WTC11 (cell line): ENCODE data around the gene RAD21L1. TPM values are rescaled to one million over a fixed set of nuclear protein-coding genes. Genes with fewer than 3 reads are reported as not detected.

Experiments
- ATAC-seq: fragments of 200-7000 bp; cut with Tn5 transposase; 2 replicates; pipeline ENCODE4 v1.10.0; 2021; ENCODE audit warnings: mild to moderate bottlenecking, moderate library complexity
- CTCF ChIA-PET: fragments of 300-600 bp; sonication (Branson Sonifier 250); formaldehyde crosslinking; loops from one replicate; lab custom pipeline; 2021; ENCODE audit warnings: antibody characterized with exemption; lab: Charles Lee
- POLR2A ChIA-PET: fragments of 350-600 bp; sonication (Branson Sonifier 250); formaldehyde crosslinking; loops from one replicate; lab custom pipeline; 2021; ENCODE audit warnings: antibody characterized with exemption; lab: Charles Lee
- DNase-seq: peaks from one replicate; pipeline ENCODE4 v3.0.0; 2021; ENCODE audit warnings: low spot score
- H3K27ac Mint-ChIP-seq: 2 replicates; pipeline ENCODE4 v1.8.0; 2021; ENCODE audit warnings: mixed read lengths
- H3K27me3 Mint-ChIP-seq: 2 replicates; pipeline ENCODE4 v1.8.0; 2021; ENCODE audit warnings: low read depth, mild to moderate bottlenecking, moderate library complexity, mixed read lengths
- H3K36me3 Mint-ChIP-seq: 2 replicates; pipeline ENCODE4 v1.8.0; 2021; ENCODE audit warnings: mixed read lengths
- H3K4me1 Mint-ChIP-seq: 2 replicates; pipeline ENCODE4 v1.8.0; 2022; ENCODE audit warnings: mixed read lengths
- H3K4me3 Mint-ChIP-seq: 2 replicates; pipeline ENCODE4 v1.8.0; 2021; ENCODE audit warnings: mild to moderate bottlenecking, moderate library complexity, mixed read lengths
- H3K9me3 Mint-ChIP-seq: 2 replicates; pipeline ENCODE4 v1.8.0; 2021; ENCODE audit warnings: mixed read lengths
- ATF3 ChIP-seq: sonication (generic); formaldehyde crosslinking; conservative IDR thresholded peaks from 2 replicates; pipeline ENCODE4 v1.8.1; 2022; ENCODE audit warnings: mild to moderate bottlenecking, missing genetic modification reagents
- ETV6 ChIP-seq: sonication (generic); formaldehyde crosslinking; IDR thresholded peaks from 2 replicates; pipeline ENCODE4 v1.8.1; 2022; ENCODE audit warnings: mild to moderate bottlenecking, missing genetic modification reagents
- GABPB1 ChIP-seq: sonication (generic); formaldehyde crosslinking; IDR thresholded peaks from 2 replicates; pipeline ENCODE4 v1.8.1; 2023; ENCODE audit warnings: mild to moderate bottlenecking, missing genetic modification reagents
- IRF2 ChIP-seq: sonication (generic); formaldehyde crosslinking; IDR thresholded peaks from 2 replicates; pipeline ENCODE4 v1.8.0; 2022; ENCODE audit warnings: low read depth, missing genetic modification reagents, borderline replicate concordance
- JAZF1 ChIP-seq: fragments of 250-450 bp; sonication (Bioruptor Pico); IDR thresholded peaks from 2 replicates; pipeline ENCODE4 v1.9.0; 2021; ENCODE audit warnings: moderate library complexity, mild to moderate bottlenecking, inconsistent platforms
- MLX ChIP-seq: sonication (generic); formaldehyde crosslinking; IDR thresholded peaks from 2 replicates; pipeline ENCODE4 v1.8.1; 2023; ENCODE audit warnings: mild to moderate bottlenecking, missing genetic modification reagents, moderate library complexity
- MXD4 ChIP-seq: fragments of 250-450 bp; sonication (Bioruptor Pico); IDR thresholded peaks from 2 replicates; pipeline ENCODE4 v1.8.0; 2021; ENCODE audit warnings: mild to moderate bottlenecking, moderate library complexity, borderline replicate concordance
- MYBL2 ChIP-seq: sonication (generic); formaldehyde crosslinking; IDR thresholded peaks from 2 replicates; pipeline ENCODE4 v1.8.1; 2023; ENCODE audit warnings: mild to moderate bottlenecking, moderate library complexity, missing genetic modification reagents
- NFE2L1 ChIP-seq: sonication (generic); formaldehyde crosslinking; IDR thresholded peaks from 2 replicates; pipeline ENCODE4 v1.8.1; 2023; ENCODE audit warnings: missing genetic modification reagents
- NR1H2 ChIP-seq: sonication (generic); formaldehyde crosslinking; IDR thresholded peaks from 2 replicates; pipeline ENCODE4 v1.9.0; 2021; ENCODE audit warnings: mild to moderate bottlenecking, moderate library complexity, missing genetic modification reagents
- RELA ChIP-seq: sonication (generic); formaldehyde crosslinking; IDR thresholded peaks from 2 replicates; pipeline ENCODE4 v1.8.1; 2022; ENCODE audit warnings: missing genetic modification reagents, mild to moderate bottlenecking, borderline replicate concordance
- ZNF138 ChIP-seq: sonication (generic); formaldehyde crosslinking; conservative IDR thresholded peaks from 2 replicates; pipeline ENCODE4 v1.8.1; 2022; ENCODE audit warnings: mild to moderate bottlenecking, moderate library complexity, missing genetic modification reagents
- ZNF512 ChIP-seq: sonication (generic); formaldehyde crosslinking; IDR thresholded peaks from 2 replicates; pipeline ENCODE4 v1.8.1; 2022; ENCODE audit warnings: missing genetic modification reagents, borderline replicate concordance
- total RNA-seq: library from RNA; stranded (reverse); gene quantifications from 3 replicates; pipeline ENCODE4 v1.2.3, GENCODE V29; 2021
- TF ChIP-seq, protein P1 (sequence below): sonication (generic); formaldehyde crosslinking; IDR thresholded peaks from 2 replicates; pipeline ENCODE4 v1.8.1; 2022; ENCODE audit warnings: low read depth, missing genetic modification reagents, borderline replicate concordance
- TF ChIP-seq, protein P2 (sequence below): sonication (generic); formaldehyde crosslinking; IDR thresholded peaks from 2 replicates; pipeline ENCODE4 v1.8.0; 2023; ENCODE audit warnings: missing genetic modification reagents, mild to moderate bottlenecking, borderline replicate concordance
- TF ChIP-seq, protein P3 (sequence below): fragments of 250-450 bp; sonication (Bioruptor Pico); IDR thresholded peaks from 2 replicates; pipeline ENCODE4 v1.8.0; 2021; ENCODE audit warnings: mild to moderate bottlenecking

Gene RAD21L1
- total RNA-seq, 1 experiment from 2014 or later, result 0.77 TPM

DNA sequence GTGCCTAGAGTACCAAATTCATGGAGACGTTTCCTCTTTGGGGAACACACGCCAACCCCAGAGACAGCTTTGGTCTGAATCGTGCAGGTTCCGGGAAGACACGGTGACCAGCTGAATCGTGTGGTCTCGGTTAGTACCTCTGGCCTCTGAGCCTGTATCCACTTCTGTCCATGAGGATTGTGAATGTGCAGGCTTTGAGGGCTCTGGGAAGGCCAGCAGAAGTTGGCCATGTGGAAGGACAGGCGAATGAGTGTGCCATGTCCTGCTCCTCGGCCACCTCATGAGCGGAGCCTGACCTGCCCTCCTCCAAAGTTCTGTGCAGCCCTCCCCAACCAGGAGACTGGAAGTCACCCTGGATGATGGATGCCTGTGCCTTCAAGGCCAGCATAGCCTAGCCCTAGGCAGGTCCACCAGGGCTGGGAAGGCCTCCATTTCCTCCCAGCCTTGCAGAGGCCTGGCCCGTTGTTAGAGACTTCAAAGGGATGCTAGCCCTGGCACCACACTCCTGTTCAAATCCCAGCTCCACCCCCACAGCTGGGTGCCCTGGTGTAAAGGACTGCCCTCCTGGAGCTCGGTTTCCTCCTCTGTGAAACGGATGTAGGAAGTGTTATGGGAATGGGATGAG, 39.4 kb upstream of the RAD21L1 start:
- ChIA-PET POLR2A (no interaction called here), CTCF (interaction anchor here (0.7 to 2.3 kb wide), 5 partner anchors 9 to 78 kb away, joined by 3 to 6 read pairs (median 3); no protein-coding TSS in a partner anchor)
- no peaks in the 10 kb centered on the region for H3K9me3 Mint-ChIP-seq
- DNase-seq (no peak), ATAC-seq (no peak; the same call in 1 of the 2 replicates)
- no peak overlapping the region for H3K27ac Mint-ChIP-seq
- peak overlapping the region; percentile 70 for H3K4me3 Mint-ChIP-seq
- no peaks in the 10 kb centered on the region for H3K36me3 Mint-ChIP-seq
- TF ChIP-seq ETV6 (peak; percentile 45; the same call in 1 of the 2 replicates), MLX (CRISPR knock-in tag) (no peak)
- H3K4me1 Mint-ChIP-seq, result peaks cover 21% of the 10 kb centered on the region
- H3K27me3 Mint-ChIP-seq, result peaks cover 46% of the 10 kb centered on the region

DNA sequence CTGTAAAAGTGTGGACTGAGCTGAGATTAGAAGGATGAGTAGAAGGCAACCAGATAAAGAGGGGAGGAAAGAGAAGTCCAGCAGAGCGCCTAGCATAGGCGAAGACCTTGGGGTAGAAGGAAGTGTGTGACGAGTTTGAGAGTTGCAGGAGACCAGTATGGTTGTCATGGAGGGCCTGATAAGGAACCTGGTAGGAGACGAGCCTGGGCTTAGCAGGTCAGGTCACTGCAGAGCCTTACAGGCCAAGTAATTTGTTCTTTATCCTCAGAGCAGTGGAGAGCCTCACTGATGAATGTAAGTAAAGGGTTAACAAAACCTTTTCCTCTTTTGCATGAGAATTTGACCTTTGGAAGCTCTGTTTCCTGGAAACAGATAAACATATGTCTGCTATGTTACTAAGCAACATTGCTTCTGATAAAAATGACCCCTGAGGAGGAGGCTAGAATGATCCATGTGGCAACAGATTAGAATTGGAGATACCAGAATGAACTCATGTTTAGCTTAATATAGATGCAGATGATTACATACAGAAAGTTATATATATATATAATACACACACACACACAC, 38.2 kb upstream of the RAD21L1 start:
- ChIA-PET POLR2A (no interaction called here), CTCF (interaction anchor here (0.7 to 2.3 kb wide), 3 partner anchors 10 to 26 kb away, joined by 4 to 6 read pairs (median 5); no protein-coding TSS in a partner anchor)
- DNase-seq (no peak), ATAC-seq (no peak)
- H3K4me1 Mint-ChIP-seq, result peaks cover 14% of the 10 kb centered on the region
- peaks cover 50% of the 10 kb centered on the region for H3K27me3 Mint-ChIP-seq
- H3K4me3 Mint-ChIP-seq, result no peak overlapping the region
- TF ChIP-seq NR1H2 (CRISPR knock-in tag) (no peak), ZNF512 (CRISPR knock-in tag) (no peak), ATF3 (no peak), GABPB1 (CRISPR knock-in tag) (peak; percentile 32; the same call in 1 of the 2 replicates), JAZF1 (no peak)
- no peak overlapping the region for H3K27ac Mint-ChIP-seq
- H3K36me3 Mint-ChIP-seq, result no peaks in the 10 kb centered on the region
- no peaks in the 10 kb centered on the region for H3K9me3 Mint-ChIP-seq

- Mint-ChIP-seq H3K4me3 (no peak overlapping the region), H3K36me3 (no peaks in the 10 kb centered on the region), H3K27me3 (peaks cover 48% of the 10 kb centered on the region), H3K4me1 (peaks cover 14% of the 10 kb centered on the region), H3K9me3 (no peaks in the 10 kb centered on the region), H3K27ac (no peak overlapping the region)
- ATAC-seq (no peak), DNase-seq (no peak)
- TF ChIP-seq RELA (CRISPR knock-in tag) (no peak), IRF2 (CRISPR knock-in tag) (no peak), MYBL2 (CRISPR knock-in tag) (no peak), ZNF138 (CRISPR knock-in tag) (no peak), MXD4 (no peak), NFE2L1 (CRISPR knock-in tag) (no peak)
- TF ChIP-seq, protein P1, sequence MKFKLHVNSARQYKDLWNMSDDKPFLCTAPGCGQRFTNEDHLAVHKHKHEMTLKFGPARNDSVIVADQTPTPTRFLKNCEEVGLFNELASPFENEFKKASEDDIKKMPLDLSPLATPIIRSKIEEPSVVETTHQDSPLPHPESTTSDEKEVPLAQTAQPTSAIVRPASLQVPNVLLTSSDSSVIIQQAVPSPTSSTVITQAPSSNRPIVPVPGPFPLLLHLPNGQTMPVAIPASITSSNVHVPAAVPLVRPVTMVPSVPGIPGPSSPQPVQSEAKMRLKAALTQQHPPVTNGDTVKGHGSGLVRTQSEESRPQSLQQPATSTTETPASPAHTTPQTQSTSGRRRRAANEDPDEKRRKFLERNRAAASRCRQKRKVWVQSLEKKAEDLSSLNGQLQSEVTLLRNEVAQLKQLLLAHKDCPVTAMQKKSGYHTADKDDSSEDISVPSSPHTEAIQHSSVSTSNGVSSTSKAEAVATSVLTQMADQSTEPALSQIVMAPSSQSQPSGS (CRISPR knock-in tag), result no peak
- TF ChIP-seq, protein P2, sequence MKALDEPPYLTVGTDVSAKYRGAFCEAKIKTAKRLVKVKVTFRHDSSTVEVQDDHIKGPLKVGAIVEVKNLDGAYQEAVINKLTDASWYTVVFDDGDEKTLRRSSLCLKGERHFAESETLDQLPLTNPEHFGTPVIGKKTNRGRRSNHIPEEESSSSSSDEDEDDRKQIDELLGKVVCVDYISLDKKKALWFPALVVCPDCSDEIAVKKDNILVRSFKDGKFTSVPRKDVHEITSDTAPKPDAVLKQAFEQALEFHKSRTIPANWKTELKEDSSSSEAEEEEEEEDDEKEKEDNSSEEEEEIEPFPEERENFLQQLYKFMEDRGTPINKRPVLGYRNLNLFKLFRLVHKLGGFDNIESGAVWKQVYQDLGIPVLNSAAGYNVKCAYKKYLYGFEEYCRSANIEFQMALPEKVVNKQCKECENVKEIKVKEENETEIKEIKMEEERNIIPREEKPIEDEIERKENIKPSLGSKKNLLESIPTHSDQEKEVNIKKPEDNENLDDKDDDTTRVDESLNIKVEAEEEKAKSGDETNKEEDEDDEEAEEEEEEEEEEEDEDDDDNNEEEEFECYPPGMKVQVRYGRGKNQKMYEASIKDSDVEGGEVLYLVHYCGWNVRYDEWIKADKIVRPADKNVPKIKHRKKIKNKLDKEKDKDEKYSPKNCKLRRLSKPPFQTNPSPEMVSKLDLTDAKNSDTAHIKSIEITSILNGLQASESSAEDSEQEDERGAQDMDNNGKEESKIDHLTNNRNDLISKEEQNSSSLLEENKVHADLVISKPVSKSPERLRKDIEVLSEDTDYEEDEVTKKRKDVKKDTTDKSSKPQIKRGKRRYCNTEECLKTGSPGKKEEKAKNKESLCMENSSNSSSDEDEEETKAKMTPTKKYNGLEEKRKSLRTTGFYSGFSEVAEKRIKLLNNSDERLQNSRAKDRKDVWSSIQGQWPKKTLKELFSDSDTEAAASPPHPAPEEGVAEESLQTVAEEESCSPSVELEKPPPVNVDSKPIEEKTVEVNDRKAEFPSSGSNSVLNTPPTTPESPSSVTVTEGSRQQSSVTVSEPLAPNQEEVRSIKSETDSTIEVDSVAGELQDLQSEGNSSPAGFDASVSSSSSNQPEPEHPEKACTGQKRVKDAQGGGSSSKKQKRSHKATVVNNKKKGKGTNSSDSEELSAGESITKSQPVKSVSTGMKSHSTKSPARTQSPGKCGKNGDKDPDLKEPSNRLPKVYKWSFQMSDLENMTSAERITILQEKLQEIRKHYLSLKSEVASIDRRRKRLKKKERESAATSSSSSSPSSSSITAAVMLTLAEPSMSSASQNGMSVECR (CRISPR knock-in tag), result no peak
- TF ChIP-seq, protein P3, sequence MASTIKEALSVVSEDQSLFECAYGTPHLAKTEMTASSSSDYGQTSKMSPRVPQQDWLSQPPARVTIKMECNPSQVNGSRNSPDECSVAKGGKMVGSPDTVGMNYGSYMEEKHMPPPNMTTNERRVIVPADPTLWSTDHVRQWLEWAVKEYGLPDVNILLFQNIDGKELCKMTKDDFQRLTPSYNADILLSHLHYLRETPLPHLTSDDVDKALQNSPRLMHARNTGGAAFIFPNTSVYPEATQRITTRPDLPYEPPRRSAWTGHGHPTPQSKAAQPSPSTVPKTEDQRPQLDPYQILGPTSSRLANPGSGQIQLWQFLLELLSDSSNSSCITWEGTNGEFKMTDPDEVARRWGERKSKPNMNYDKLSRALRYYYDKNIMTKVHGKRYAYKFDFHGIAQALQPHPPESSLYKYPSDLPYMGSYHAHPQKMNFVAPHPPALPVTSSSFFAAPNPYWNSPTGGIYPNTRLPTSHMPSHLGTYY (CRISPR knock-in tag), result no peak
- ChIA-PET POLR2A (no interaction called here), CTCF (interaction anchor here (2.3 kb wide), 1 partner anchor 17 kb away, joined by 6 read pairs; no protein-coding TSS in a partner anchor)
Observed at GRCh38 chr20:1188347-1188746, 37.5 kb upstream of the RAD21L1 start.
